Esophagus muscularis mucosa (tissue), 4 donors: Measurements from ENCODE around the gene STK24. TPM values are rescaled to one million over a fixed set of nuclear protein-coding genes. Genes with fewer than 3 reads are reported as not detected.

Source experiments
- DNase-seq: peaks from one replicate; pipeline ENCODE4 v3.0.0-alpha.2; 2017; ENCODE audit errors: extremely low spot score
- H3K27ac ChIP-seq, 4 donors: fragments of 200-600 bp; sonication (generic); replicated peaks in 1 of 4; 1 replicate in 3 of 4; 2 replicates in 1 of 4; pipeline ENCODE4 v1.5.1; 2016 to 2019; ENCODE audit warnings: mild to moderate bottlenecking in 1 of 4
- H3K27me3 ChIP-seq, 4 donors: fragments of 200-600 bp; sonication (generic); one replicate each; pipeline versions ENCODE4 v1.5.1 to v1.6.0; 2016 to 2019
- H3K36me3 ChIP-seq, 4 donors: fragments of 200-600 bp; sonication (generic); one replicate each; pipeline ENCODE4 v1.5.1; 2016 to 2019
- H3K4me1 ChIP-seq, 4 donors: fragments of 200-600 bp; sonication (generic); one replicate each; pipeline ENCODE4 v1.5.1; 2016 to 2019
- H3K4me3 ChIP-seq, 4 donors: fragments of 200-600 bp; sonication (generic); 1 replicate in 2 of 4; 2 replicates in 2 of 4; pipeline ENCODE4 v1.5.1; 2016 to 2019; ENCODE audit warnings: mild to moderate bottlenecking in 4 of 4, moderate library complexity in 1 of 4
- H3K9me3 ChIP-seq, 4 donors: fragments of 200-600 bp; sonication (generic); 1 replicate in 3 of 4; 2 replicates in 1 of 4; pipeline ENCODE4 v1.5.1; 2016 to 2019
- CTCF ChIP-seq, 3 experiments: fragments of 200-600 bp in 2 of 3; fragments of 450-650 bp in 1 of 3; sonication (generic) in 2 of 3; IDR thresholded peaks; one replicate each; pipeline ENCODE4 v1.5.1; 2017 to 2019; ENCODE audit warnings: antibody characterized with exemption in 3 of 3, mild to moderate bottlenecking in 2 of 3, moderate library complexity in 1 of 3
- EP300 ChIP-seq: sonication (generic); formaldehyde crosslinking; IDR thresholded peaks from one replicate; pipeline ENCODE4 v1.6.1; 2017; ENCODE audit warnings: antibody characterized with exemption
- POLR2A ChIP-seq: fragments of 450-650 bp; IDR thresholded peaks from one replicate; pipeline ENCODE4 v1.6.1; 2017; ENCODE audit warnings: antibody characterized with exemption, moderate library complexity, mild to moderate bottlenecking, low read depth
- POLR2AphosphoS5 ChIP-seq, 2 donors: sonication (generic); formaldehyde crosslinking; IDR thresholded peaks; one replicate each; pipeline ENCODE4 v1.6.1; 2017; ENCODE audit warnings: antibody characterized with exemption in 2 of 2
- WGBS: methylation state at CpG from one replicate; pipeline ENCODE4 v1.1.5; 2018; 5-methylcytosine and 5-hydroxymethylcytosine counted together
- intact Hi-C: fragments of 100-400 bp; cut with DNase I; formaldehyde crosslinking; loops from one replicate; pipeline ENCODE4 v1.15.1; 2023
- total RNA-seq, 4 donors: library from RNA; depleted of rRNA; stranded (reverse); fragments of >200 nt; gene quantifications; one replicate each; pipeline versions ENCODE4 v1.1.0 to v1.2.1, GENCODE V29; 2016

STK24 gene
- total RNA-seq, 4 donors from 2014 or later, result 61.9 to 108 (median 96.7) TPM

GRCh38 chr13:98411013-98411412 lies 165.9 kb downstream of the STK24 start:
- H3K4me1 ChIP-seq, result no peaks in the 10 kb centered on the region
- no peaks in the 10 kb centered on the region for H3K9me3 ChIP-seq
- intact Hi-C loops, result no loop called here
- TF ChIP-seq CTCF (IDR thresholded peaks at IDR 0.05) (no peak), EP300 (no peak), POLR2AphosphoS5 (IDR thresholded peaks at IDR 0.05) (no peak), POLR2A (no peak)
- peaks cover 0 to 48% (median 34%) of the 10 kb centered on the region in 4 donors for H3K36me3 ChIP-seq
- DNase-seq, result no peak
- no peak overlapping the region for H3K27ac ChIP-seq
- no peaks in the 10 kb centered on the region for H3K27me3 ChIP-seq
- H3K4me3 ChIP-seq, result no peak overlapping the region
- WGBS, result 95% methylated on average over 5 of the region's 5 CpGs

- Histone ChIP-seq H3K4me1 (no peaks in the 10 kb centered on the region), H3K4me3 (no peak overlapping the region), H3K9me3 (no peaks in the 10 kb centered on the region), H3K27ac (no peak overlapping the region), H3K36me3 (peaks cover 0 to 45% (median 31%) of the 10 kb centered on the region in 4 donors), H3K27me3 (no peaks in the 10 kb centered on the region)
- WGBS, result 94% methylated on average over 11 of the region's 11 CpGs
- TF ChIP-seq EP300, result no peak
- no peak for TF ChIP-seq POLR2AphosphoS5 (IDR thresholded peaks at IDR 0.05)
- no peak for TF ChIP-seq CTCF (IDR thresholded peaks at IDR 0.05)
- no peak for TF ChIP-seq POLR2A
- intact Hi-C loops, result no loop called here
- DNase-seq, result no peak
Observed at GRCh38 chr13:98410612-98411011, 166.3 kb downstream of the STK24 start.

- H3K9me3 ChIP-seq, result no peaks in the 10 kb centered on the region
- TF ChIP-seq POLR2AphosphoS5 (IDR thresholded peaks at IDR 0.05) (no peak), POLR2A (no peak), EP300 (no peak), CTCF (IDR thresholded peaks at IDR 0.05) (no peak)
- peaks cover 0 to 33% (median 24%) of the 10 kb centered on the region in 4 donors for H3K36me3 ChIP-seq
- WGBS, result 97% methylated on average over 13 of the region's 13 CpGs
- H3K27me3 ChIP-seq, result no peaks in the 10 kb centered on the region
- H3K4me3 ChIP-seq, result no peak overlapping the region
- intact Hi-C loops, result no loop called here
- DNase-seq, result no peak
- no peak overlapping the region for H3K27ac ChIP-seq
- peaks cover 0 to 5% (median 0%) of the 10 kb centered on the region in 4 donors for H3K4me1 ChIP-seq
Observed at GRCh38 chr13:98409281-98409680, 167.6 kb downstream of the STK24 start.

- Histone ChIP-seq H3K4me1 (peaks cover 0 to 5% (median 0%) of the 10 kb centered on the region in 4 donors), H3K36me3 (peaks cover 0 to 28% (median 13%) of the 10 kb centered on the region in 4 donors), H3K27ac (no peak overlapping the region), H3K4me3 (no peak overlapping the region), H3K27me3 (no peaks in the 10 kb centered on the region), H3K9me3 (no peaks in the 10 kb centered on the region)
- intact Hi-C loops, result no loop called here
- no peak for DNase-seq
- TF ChIP-seq CTCF (IDR thresholded peaks at IDR 0.05) (no peak), POLR2AphosphoS5 (IDR thresholded peaks at IDR 0.05) (no peak), EP300 (no peak), POLR2A (no peak)
- 98% methylated on average over 4 of the region's 4 CpGs for WGBS
Observed at GRCh38 chr13:98407575-98407974, 169.3 kb downstream of the STK24 start.

- no peak overlapping the region for H3K27ac ChIP-seq
- no peaks in the 10 kb centered on the region for H3K9me3 ChIP-seq
- no peaks in the 10 kb centered on the region for H3K27me3 ChIP-seq
- WGBS, result 95% methylated on average over 9 of the region's 9 CpGs
- TF ChIP-seq CTCF (IDR thresholded peaks at IDR 0.05) (no peak), POLR2A (no peak), POLR2AphosphoS5 (IDR thresholded peaks at IDR 0.05) (no peak), EP300 (no peak)
- H3K4me1 ChIP-seq, result peaks cover 0 to 5% (median 0%) of the 10 kb centered on the region in 4 donors
- no peak for DNase-seq
- intact Hi-C loops, result no loop called here
- H3K36me3 ChIP-seq, result peaks cover 0 to 29% (median 13%) of the 10 kb centered on the region in 4 donors
- no peak overlapping the region for H3K4me3 ChIP-seq
Observed at GRCh38 chr13:98406971-98407370, 169.9 kb downstream of the STK24 start.
